ENCODE results near the gene HDAC4. TPM values are rescaled to one million over a fixed set of nuclear protein-coding genes. Genes with fewer than 3 reads are reported as not detected.
A peak's percentile ranks its signal among the peaks of the same experiment; 100 is the strongest.

HDAC4 gene
- total RNA-seq, 4 donors from 2014 or later: 30.2 to 103 (median 51.7) TPM

DNA sequence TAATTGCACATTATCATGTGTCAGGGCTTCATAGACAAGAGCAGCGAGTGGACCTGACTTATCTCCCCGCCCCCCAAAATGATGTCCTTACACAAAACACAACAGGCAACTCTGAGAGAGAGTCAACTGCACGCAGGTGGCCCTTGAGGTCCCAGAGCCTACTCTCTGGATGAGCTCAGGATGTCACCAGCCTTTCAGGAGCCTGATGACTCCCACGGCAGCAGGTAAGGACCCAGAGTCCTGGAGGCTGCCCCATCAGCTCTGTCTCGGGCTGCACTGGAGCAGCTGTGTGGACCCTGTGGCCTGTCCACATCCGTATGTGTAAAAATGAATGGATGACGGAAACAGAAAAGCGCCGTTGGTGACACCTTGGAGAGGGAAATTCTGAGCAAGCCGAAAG is 130.9 kb downstream of the HDAC4 start:
- TF ChIP-seq, protein P1, sequence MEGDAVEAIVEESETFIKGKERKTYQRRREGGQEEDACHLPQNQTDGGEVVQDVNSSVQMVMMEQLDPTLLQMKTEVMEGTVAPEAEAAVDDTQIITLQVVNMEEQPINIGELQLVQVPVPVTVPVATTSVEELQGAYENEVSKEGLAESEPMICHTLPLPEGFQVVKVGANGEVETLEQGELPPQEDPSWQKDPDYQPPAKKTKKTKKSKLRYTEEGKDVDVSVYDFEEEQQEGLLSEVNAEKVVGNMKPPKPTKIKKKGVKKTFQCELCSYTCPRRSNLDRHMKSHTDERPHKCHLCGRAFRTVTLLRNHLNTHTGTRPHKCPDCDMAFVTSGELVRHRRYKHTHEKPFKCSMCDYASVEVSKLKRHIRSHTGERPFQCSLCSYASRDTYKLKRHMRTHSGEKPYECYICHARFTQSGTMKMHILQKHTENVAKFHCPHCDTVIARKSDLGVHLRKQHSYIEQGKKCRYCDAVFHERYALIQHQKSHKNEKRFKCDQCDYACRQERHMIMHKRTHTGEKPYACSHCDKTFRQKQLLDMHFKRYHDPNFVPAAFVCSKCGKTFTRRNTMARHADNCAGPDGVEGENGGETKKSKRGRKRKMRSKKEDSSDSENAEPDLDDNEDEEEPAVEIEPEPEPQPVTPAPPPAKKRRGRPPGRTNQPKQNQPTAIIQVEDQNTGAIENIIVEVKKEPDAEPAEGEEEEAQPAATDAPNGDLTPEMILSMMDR (IDR thresholded peaks at IDR 0.05): no peak
- ATAC-seq (ENCODE audit: low FRiP score): no peak
- DNase-seq (ENCODE audit: low spot score): peak; percentile 20

DNA sequence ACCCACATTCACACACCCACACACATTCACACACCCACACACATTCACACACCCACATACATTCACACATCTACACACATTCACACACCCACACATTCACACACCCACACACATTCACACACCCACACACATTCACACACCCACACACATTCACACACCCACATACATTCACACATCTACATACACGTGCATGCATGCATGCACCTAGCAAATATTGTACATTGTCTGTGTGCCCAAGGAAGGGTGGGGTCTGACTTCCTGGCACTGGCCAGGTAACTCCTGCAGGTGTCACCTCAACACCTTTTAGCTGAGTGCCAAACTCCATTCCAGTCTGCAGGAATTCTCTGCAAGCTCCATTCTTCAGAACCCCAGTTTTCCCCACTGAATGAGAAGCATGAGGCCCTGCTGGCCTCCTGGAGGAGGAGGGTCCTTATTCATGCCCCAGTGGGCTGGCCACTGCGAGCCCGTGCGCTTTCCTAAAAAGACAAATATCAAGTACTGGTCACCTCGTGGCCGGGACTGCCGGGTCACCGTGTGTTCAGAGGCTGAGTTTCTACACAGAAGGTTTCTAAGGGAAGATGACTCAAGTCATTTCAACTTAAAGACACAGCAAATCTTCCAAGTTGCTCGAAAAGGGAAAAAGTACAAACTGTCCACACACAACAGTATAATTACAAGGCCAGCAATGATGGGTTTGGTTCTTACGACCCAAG is 131.5 kb downstream of the HDAC4 start:
- DNase-seq (ENCODE audit: low spot score) (peak; percentile 14), ATAC-seq (ENCODE audit: low FRiP score) (no peak)
- TF ChIP-seq, protein P1 (IDR thresholded peaks at IDR 0.05): no peak

DNA sequence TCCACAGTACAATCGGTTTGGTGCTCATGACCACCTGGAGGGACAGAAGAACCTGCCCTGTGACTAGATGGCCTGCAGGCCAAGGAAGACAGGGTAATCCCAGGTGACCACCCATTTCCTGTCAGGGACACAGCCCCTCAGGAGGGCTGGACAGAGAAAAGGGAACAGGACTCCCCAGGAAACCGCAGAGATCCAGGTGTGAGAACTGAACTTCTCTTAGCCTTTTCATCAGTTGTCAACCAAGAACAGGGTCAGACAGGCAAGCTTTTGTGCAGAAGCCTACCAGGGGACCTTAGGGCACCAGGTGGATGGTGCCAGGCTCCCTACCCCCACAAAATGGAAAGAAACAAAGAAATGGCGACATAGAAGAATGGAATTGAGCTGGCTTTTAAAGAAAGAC is 132.3 kb downstream of the HDAC4 start:
- DNase-seq (ENCODE audit: low spot score) (no peak), ATAC-seq (ENCODE audit: low FRiP score) (no peak)
- TF ChIP-seq, protein P1 (IDR thresholded peaks at IDR 0.05): no peak

DNA sequence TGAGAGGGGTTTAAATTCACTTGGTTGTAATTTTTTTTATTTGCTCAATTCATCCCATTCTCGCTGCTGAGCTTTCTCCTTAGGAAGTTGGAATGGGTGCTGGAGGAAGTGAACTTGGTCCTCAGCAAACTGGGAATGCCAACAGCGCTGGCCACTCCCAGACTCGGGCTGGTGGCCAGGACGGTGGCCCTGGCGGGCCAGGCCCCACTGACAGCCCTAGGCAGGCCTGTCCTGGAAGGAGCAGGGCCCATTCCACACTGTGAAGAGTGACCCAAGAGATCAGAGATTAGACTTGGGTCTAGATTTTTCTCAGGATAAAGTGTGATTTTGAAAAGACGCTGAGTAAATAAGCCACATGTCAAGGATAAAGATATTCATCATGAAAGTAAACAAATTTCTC is 132.7 kb downstream of the HDAC4 start:
- TF ChIP-seq, protein P1 (IDR thresholded peaks at IDR 0.05): no peak

DNA sequence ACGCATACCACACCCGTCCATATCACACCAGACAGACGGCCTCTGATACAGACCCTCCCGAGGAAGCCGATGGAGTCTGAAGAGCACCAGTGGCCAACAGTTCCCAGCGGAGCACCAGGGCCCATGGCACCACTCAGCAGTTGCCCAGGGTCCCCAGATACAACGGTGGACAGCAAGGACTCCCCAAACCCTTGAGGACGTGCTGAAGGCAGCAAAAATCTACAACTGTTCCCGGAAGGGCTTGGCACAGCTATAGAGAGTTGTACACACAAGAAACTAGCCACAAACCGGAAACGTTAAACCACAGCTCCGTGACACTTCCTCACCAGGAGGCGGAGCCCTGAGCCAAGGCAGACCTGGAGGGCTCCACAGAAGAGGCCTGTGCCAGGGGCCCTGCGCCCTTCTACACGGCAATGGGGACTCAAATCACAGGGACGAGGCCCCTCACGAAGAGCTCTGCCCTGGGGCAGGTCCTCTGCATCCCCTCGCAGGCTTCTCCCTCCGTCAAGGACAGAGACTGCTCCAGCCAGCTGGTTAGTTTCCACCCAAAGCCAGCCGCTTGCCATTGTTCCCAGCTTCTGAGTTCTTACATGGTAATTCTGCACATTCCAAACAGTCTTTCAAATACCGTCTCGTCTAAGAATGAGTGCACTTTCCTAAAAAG is 133.4 kb downstream of the HDAC4 start:
- DNase-seq (ENCODE audit: low spot score) (no peak), ATAC-seq (ENCODE audit: low FRiP score) (no peak)
- TF ChIP-seq, protein P1 (IDR thresholded peaks at IDR 0.05): no peak

More for the DNA sequence above, 132.7 kb downstream of the HDAC4 start:
- ATAC-seq (ENCODE audit: low FRiP score) (no peak), DNase-seq (ENCODE audit: low spot score) (no peak)

DNA sequence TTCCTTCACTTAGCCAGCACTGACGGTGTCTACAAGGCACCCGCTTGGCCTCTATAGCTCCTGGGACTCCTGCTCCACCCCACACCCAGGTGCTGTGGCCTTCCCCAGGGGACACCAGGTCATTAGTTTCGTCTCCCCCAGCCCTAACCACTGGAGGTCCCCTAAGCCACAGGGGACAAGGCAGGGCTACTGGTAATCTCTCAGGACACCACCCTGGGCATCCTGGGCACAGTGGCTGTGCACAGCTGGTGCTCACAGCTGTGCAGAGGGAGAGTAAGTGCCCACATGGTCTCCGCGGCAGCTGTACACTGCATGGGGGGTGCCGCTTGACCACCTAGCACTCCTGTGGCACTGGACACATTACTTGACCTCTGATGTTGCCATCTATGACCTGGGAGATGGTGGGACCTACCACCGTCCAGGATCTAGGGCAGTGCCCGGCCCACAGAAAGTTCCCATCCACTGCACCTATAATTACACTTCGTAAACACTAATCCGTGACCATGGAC is 134.0 kb downstream of the HDAC4 start:
- DNase-seq (ENCODE audit: low spot score): no peak
- no peak for ATAC-seq (ENCODE audit: low FRiP score)
- TF ChIP-seq, protein P1 (IDR thresholded peaks at IDR 0.05): no peak

DNA sequence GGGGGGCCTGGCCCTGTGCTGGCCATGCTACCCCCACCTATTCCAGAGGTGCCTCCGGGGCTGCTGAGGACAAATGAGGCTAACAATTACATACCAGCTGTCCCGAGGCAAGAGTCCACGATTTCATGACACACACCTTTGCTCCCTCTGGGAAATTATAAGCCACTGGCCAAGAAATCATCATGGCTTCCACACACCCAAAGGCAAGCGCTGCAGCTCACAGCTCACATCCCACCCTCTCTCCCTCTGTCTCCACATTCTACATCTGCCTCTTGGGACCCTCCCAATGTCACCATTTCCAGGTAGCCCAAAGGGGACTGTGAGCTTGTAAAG is 134.4 kb downstream of the HDAC4 start:
- TF ChIP-seq, protein P1 (IDR thresholded peaks at IDR 0.05): no peak
- DNase-seq (ENCODE audit: low spot score) (no peak), ATAC-seq (ENCODE audit: low FRiP score) (no peak)
